Measurements from ENCODE around the gene GBA2.

Gene GBA2

DNA sequence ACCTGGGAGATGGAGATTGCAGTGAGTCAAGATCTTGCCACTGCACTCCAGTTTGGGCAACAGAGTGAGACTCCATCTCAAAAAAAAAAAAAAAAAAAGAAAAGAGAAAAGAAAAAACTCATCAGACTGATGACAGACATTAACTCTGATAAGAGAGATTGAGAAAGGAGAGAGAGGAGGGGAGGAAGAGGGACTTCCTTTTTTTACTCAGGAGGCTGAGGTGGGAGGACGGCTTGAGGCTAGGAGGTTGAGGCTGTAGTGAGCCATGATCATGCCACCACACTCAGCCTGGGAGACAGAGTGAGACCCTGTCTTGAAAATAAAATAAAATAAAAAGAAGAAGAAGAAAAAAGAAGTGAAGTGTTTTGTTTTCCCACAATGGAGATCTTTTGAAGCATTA is 14.8 kb upstream of the GBA2 start:
- no peak for DNase-seq

DNA sequence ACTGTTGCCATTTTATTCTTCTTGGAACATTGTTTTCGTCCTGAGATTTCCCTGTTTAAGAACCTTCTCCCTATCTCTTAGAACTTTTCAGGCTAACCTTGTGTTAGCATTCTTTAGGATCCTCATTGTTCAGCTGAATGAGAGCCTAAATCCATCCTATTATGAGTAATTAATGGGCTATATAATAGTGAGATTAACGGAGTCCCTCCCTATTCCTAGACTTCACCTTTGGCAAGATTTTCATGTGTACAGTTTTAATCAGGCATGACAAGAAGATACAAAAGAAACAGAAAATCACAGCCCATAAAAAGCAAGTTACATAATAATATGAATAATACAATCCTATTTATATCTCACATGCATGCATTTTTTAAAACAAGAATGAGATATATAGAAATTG is 14.2 kb upstream of the GBA2 start:
- no peak for DNase-seq

- no peak for DNase-seq
Observed at GRCh38 chr9:35760651-35761050, 11.6 kb upstream of the GBA2 start.

- DNase-seq: no peak
Observed at GRCh38 chr9:35759795-35760194, 10.8 kb upstream of the GBA2 start.

DNA sequence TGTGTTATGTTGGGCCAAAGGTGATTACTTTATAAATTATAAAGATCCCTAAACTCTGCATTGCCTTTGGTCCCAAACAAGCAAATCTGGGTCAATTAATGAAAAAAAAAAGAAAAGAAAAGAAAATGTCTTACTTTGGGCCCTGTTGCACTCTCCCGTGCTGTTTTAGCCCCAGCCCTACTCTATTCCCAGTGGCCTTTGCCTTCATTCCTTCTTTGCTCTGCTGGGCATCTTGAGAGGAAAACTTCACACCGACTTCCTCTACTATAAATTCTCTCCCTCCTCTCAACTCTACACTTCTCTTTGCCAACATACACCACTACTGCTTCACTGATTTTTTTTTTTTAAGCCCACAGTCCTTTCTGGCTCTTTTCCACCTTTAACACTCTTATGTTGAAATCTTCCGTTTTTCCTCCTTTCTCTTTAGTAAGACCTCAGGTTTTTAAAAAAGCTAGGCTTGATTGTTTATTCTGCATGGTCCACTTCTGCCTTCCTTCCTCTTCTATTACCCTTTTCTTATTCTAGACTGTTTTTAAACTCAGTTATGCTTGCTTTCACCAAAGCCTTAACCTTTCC is 9.5 kb upstream of the GBA2 start:
- DNase-seq: no peak

- no peak for DNase-seq
Observed at GRCh38 chr9:35757892-35758275, 8.9 kb upstream of the GBA2 start.

GRCh38 chr9:35757226-35757891 is 8.3 kb upstream of the GBA2 start:
- DNase-seq: peak; percentile 67

GRCh38 chr9:35756275-35757225 is 7.5 kb upstream of the GBA2 start:
- DNase-seq: peak; percentile 82

DNA sequence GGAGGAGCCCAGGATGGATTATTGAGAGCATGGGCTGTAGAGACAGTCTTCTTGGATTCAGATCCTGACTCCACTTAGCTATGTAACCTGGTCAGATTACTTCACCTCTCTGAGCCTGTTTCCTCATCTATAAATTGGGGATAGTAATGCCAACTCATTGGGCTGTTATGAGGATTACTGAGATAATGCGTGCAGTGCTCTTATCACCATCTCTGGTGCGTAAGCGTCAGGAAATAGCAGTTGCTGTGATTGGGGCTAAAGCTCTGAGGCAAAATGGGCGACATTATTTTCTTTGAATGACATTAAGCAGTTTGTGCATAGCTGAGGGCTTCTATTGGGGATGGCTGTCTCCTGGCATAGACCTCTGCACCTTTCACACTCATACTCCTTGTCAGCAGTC is 6.0 kb upstream of the GBA2 start:
- no peak for DNase-seq

- DNase-seq: no peak
Observed at GRCh38 chr9:35754264-35754663, 5.2 kb upstream of the GBA2 start, which contains the start of gene MSMP. TSS of gene MSMP (minus strand) at chr9:35754276. CDS start at chr9:35754129, 147 bp downstream.

DNA sequence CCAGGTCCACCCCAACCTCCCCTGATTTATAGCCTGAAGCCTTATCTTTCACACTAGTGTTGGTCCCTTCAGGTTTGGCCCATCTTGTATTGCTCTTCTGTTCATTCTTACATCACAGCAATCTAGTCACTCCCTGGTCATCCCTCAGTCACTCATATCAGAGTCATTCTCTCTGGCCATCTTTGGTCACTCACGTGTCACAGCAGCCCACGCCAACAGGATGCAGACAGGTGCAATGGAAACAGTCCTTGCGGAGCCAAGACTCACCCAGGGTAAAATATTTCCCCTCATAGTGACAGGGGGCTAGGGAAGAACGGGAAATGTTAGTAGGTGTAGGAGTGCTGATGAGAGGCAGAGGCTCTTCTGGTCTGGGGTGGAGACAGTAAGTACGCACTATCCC is 4.4 kb upstream of the GBA2 start:
- no peak for DNase-seq

GRCh38 chr9:35750256-35750531 is 1.2 kb upstream of the GBA2 start:
- no peak for DNase-seq

DNA sequence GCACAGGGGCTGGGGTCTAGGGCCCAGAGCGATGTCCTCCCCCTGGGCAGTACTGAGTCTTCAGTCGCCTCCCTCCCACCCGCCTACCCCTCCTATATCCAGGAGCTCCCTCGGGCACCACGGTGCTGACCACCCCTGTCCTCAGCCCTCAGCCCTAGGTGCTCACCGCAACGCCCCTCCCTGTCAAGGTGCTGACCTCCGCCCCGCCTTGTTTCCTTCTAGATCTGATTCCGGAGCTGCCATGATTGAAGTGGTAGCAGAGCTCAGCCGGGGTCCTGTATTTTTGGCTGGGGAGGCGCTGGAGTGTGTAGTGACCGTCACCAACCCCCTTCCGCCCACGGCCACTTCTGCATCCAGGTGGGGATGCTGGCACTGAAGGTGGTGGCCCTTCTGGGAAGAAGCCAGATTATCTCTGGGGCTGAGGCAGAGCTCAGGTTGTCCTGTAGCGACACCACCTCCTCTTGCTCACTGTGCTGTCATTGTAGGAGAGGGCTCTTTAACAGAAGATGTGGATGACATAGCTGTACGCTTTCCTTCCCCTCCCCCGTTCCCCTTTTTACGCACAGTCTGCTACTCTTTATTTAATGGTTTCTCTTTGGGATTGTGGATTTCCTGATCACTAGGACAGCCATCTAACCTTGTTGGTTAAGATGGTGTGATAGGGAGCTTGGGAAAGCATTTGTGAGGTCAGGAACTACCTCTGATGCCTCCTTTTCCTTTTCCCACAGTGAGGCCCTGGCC is 657 bp upstream of the GBA2 start:
- no peak for DNase-seq

DNA sequence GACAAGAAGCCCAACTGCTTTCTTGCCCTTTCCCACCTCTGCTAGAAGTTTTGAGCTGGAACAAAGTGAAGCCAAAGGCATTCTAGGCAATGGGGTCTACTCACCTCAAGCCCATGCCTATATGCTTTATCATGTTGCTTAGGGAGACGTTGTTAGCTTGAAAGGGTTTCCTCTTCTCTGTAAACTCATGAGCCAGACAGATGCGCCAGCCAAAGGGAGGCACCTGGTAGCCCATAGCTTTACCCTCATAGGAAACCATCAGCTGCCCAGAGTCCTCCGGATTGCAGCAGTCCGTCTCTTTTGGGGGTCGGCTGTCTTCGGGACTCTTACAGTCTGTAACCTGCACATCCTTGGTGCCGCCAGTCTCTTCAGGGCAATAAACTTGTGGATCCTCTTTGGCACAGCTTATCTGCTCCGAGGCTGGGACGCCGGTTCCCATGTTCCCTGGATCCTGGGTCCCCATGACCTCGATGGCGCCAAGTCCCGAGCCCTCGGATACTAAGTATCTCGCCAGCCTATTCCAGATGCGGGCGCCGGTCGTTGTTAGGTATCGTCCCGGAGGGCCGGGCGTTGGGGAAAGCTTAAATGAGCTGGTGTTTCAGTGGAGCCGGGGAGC is 678 bp downstream of the GBA2 start:
- no peak for DNase-seq

- DNase-seq: no peak
Observed at GRCh38 chr9:35746583-35746982, 2.4 kb downstream of the GBA2 start.

GRCh38 chr9:35745569-35745968 is 3.5 kb downstream of the GBA2 start:
- no peak for DNase-seq

- no peak for DNase-seq
Observed at GRCh38 chr9:35743880-35744518, 5.0 kb downstream of the GBA2 start.

DNA sequence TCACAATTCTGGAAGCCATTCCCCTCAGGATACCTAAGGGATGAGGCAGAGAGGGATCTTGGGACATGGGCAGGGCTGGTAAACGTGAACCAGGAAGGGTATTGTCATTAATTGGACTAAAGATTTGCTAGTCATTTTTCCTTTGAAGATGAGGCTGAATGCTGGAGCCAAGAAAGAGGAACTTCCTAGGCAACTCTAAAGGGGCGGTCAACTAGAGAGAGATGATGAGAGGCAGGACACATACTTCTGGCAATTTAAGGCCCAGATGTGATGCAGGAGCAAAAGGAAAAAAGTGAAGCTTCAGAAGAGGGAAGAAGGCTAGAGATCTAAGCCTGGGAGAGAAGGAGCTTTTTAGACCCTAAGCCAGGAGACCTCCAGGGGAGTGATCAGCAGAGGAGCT is 5.6 kb downstream of the GBA2 start:
- DNase-seq: no peak

GRCh38 chr9:35741740-35742139 is 7.3 kb downstream of the GBA2 start:
- no peak for DNase-seq

DNA sequence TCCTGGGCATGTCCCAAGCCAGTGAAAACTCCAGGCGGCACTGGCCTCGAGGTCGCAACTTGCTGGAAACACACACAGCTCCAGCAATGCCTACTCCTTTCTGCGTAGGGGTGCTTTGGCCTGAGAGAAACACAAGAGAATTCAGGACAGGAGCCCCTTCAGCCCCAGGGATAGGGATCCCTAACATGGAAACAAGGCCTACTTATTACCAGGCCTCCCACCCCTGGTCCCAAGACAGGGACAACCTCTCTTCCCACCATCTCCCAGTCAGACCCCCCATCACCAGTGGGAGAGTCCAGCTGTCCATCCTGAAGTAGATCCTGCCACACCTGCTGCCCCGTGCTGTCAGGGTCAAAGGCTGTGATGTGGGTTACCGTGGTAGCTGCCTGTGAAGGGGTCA is 8.8 kb downstream of the GBA2 start:
- no peak for DNase-seq

DNA sequence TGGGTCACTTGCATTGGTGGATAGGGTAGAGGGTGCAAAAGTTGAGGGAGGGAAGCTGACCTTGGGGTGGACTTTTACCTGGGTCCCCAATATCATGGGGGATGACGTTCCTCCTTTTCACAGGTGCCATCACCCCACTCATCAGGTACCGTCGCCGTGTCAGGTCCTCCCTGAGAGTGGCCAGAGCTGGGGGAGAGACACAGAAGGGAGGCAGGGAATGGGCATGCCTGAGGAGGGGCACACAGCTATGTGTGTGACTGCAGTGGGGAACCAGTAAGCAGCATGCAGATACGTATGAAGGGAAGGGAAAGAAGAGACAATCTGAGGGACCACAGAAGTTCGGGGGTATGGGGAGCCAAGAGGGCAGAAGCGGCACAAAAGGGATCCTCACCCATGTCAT is 10.1 kb downstream of the GBA2 start:
- no peak for DNase-seq

DNA sequence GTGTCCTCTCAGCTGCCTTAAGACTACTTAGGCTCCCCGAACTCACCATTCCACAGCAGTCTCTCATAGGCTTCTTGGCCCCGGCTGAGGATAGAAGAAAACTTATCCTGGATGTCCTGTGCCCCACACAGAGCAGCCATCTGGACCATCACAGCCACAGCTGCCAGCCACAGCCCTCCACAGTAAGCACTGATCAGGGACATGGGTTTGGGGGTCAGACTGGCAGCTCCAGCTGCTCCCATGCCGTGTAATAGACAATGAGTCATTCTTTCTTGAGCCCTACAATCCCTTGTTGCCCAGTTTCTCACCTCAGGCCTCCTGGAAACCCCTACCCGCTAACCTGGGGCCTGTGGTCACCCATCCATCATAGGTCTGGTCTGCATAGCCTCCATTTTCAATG is 10.8 kb downstream of the GBA2 start:
- DNase-seq: no peak

- DNase-seq: no peak
Observed at GRCh38 chr9:35737143-35737542, 11.9 kb downstream of the GBA2 start.

All from right forelimb (tissue), 1 donor.